Activated naive CD4-positive, alpha-beta T cell (primary cell): ENCODE data around the gene CNGA3.
"Not testable (repeated sequence)": the region's sequence is repeated elsewhere in the genome, so short reads cannot be mapped to it uniquely, and the experiment has no call there.

ENCODE experiments used
- DNase-seq, 4 experiments: peaks; one replicate each; lab custom pipeline; 2025; lab: John Stamatoyannopoulos, UW

CNGA3 gene

DNA sequence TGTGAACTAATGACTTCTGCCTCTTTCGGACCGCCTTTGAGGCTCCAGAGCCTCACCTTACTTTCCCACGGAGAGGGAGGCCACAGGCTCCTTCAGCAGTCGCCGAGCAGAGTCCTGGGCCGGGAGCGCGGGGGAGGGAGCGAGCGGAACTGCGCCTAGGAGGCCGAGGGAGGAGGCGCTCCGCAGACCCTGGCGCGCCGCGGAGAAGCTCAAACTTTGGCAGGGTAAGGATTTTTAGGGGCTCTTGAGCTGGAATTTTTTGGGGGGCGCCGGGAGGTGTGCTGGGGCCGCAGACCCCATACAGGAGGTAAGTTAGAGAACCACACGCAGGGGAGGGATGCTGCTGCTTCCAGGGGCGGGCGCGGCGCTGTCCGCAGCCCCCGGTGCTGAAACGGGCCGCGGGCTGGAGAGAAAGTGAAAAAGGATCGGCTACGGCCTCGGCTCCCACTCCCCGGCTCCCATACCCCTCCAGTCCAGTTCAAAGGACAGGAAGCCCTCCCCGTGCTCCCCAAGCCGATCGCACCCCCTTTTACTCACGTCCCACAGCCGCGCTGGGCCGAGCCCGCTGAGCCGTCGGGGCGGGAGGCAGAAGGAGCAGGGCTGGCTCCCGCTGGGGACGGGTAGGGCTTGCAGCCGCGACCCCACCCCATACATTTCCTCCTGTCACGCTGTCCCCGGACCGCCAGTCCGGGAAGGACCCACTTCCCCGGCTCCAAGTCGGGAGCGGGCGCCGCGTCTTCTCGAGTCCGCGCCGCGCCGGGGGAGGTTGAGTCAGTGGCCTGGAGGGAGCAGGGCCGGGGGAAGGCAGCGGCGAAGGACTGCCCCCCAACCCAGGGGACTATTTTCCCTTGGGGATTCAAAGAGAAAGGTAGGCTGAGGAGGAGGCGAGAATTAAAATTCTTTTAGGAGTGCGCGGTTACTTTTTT lies at the start of gene CNGA3:
Gene CNGA3 (plus strand): TSS at position 146 of the 926 bp plus-strand sequence. CDS start 23,520 bp downstream, outside the sequence.
- DNase-seq = peak in 1 of 4 experiments; percentile 7

DNA sequence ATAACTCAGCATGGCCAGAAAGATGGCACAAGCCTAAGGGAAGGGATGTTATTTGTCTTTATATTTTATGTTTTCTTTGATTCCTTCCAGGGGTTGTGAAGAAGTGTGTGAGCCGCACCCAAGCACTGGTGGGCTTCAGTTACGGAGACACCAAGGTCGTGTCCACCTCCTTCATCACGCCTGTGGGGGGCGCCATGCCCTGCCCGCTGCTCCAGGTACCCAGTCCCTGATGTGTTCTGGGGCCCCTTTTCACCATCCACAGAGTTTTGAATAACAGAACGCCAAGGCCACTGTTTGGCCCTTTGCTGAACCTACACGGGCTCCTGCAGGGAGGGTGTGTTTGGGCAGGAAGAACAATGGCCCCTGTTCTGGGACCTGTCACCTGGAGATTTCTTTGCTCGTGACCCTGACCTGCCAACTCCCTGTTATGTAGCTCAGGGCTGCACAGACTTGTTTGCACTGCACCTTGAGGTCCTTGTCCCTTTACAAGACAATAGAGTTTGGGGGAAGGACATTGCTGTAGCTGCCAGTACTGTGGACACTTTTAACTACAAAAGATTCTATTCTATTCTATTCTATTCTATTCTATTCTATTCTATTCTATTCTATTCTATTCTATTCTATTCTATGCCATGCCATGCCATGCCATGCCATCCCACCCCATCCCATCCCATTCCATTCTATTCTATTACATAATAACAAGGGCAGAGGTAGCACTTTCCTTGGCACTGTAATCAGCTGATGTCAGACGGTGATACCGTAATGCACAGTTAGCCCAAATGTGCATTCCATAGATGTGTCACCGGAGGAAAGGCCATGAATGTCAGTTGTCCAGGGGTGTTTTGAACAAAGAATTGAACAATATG lies 48.2 kb upstream of the CNGA3 start:
- no peak for DNase-seq

DNA sequence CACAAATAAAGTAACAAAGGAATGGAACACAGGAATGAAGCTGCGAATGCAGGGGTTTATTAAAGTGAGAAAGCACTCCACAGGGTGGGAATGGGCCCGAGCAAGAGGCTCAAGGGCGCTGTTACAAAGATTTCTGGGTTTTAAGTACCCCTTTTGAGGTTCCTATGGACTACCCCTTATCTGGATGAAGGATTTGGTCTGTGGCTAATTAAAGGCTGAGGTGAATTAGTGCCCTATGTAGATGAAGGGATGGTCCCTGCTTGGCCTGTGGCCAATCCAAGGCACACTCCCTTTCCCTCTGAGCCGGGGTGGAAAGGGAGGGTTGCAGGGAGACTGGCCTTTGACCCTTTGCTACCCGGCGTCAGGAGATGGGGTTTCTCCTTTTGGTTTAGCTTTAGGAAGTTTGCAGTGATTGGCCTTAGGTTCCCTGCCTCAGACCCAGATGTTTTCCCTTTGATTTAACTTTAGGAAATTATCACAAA lies 47.5 kb upstream of the CNGA3 start:
- no peak for DNase-seq

DNA sequence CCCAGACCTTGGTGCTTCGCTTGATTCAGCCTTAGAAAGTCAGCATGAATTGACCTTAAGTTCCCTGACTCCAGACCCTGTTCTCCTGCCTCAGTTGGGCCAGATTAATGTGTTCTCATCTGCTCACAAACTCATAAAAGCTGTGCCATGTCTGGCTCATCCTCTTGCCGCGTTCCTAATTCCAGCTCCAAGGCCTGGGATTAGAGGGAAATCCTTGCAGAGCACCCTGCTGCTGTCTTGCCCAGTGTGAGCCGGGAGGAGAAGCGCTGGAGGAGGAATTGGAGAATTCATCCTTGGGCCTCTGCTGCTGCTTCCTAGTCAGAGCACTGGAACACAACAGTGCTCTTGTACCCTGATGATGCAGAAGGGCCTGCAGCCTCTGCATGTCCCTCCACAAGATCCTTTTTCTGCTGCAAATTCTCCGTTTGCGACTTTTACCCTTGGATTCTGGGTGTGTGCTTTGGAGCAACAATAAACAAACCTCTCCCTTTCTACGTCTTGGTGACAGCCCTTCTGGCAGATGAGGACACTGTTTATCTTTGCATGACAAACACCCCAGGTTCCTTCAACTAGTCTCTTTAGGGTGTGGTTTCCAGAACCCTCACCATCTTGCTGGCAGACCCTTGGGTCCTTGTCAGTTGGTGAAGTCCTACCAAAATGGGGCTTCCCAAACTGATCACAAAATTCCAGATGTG lies 46.9 kb upstream of the CNGA3 start:
- DNase-seq = no peak

DNA sequence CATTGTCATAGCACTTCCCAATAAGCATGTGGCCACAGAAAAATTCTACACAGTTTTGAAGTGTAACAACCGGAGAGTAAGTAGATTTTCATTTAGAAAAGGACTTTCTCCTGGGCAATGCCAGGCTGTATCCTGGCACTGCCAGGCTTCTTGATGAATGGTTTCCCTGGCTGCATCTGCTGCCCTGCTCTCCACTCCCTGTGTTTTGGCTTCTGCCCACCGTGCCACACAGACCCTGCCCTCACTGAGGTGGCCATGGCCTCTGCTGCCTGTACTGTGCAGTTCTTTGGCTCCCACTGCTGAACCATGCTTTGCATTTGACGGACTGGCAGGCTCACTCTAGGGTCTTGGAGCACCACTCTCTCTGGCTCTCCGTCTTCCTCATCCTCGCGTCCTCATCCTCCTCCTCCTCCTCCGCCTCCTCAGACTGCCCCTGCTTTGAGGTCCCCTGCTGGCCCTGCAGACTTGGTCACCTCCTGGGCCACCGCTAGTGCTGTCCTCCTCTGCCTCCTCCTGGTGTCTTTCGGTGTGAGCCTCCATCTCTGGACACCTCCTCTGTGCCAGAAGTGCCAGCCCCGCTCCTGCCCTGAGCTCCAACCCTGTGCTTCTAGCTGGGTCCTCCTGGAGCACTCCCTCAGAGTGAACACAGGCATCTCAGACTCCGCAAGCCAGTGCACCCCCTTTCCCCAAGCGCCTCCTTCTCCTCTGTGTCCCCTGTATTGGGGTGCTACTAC lies 45.9 kb upstream of the CNGA3 start:
- DNase-seq = no peak

DNA sequence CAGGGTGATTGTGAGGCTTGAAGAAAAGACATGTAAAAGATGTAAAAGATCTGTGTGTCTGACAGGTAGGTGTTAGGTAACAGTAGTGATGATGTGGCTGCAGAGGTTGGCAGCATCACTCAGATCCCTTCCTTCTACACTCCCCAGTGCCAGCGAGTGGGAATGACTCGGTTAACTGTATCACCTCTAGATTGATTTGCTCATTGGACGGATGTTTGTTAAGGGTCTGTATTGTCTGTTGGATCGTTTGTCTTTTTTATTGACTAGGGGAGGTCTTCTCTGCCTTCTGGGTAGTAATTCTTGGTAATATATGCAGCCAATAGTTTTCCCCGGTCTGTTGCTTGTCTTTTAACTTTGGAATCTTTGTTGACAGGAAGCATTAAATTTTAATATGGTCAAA lies 44.8 kb upstream of the CNGA3 start:
- no peak for DNase-seq

DNA sequence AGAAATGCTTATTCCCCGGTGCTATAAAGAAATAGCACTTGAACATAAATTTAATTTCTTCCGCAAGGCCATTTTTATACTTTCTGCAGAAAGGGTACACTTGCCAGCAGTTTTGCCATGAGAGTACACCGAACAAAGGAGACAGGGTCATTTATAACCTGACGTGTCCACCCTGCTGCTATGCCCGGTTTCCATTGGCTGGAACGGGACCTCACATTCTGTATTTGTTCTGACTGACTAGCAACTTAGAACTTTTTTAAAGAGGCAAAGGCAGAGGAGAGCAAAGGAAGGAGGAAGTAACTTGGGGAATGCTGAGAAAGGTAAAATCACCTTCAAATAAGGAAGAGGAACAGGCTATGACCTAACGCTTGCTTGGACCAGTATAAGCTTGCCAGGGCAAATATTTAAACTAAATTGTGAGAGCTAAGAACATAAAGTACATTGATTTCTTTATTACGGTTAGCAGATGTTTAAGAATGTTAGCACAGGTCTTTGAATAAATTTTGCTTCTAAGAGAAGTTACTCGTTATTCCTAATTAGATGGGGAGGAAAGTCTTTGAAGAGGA lies 39.0 kb upstream of the CNGA3 start:
- not testable (repeated sequence) for DNase-seq

DNA sequence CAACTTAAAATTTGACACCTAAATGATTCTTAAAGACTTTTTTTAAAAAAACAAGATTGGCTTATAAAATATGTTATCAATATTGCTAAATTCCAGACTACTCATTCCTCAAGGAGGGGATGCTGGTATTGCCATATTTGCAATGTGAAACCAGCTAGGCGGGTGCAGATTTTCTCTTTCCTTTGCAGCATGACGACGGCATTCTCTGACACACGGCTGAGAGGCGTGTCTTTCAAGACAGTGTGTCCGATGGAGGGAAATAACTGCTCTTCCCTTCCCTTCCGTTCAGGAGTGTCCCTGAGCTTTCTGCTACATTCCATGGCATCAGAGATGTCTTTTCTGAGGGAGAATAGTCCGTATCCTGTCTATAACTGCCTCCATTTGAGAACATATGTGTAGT lies 38.2 kb upstream of the CNGA3 start:
- no peak for DNase-seq

DNA sequence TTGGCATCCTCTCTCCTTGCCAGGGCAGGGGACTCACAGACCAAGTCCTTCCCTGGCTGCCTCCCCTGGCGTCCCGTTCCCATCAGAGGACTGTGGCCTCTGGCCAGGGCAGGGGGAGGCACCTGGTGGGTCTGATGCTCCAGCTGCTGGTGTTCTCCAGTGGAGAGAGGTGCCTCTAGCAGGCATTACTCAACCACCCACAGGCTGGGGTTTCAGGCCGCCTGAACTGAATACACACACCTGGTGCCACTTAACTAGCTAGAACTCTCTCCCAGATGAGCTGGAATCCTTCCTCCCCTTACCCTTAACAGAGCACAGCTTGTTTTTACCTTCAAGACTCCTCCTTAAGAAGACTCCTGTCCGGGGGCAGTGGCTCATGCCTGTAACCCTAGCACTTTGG lies 37.7 kb upstream of the CNGA3 start:
- DNase-seq = no peak

DNA sequence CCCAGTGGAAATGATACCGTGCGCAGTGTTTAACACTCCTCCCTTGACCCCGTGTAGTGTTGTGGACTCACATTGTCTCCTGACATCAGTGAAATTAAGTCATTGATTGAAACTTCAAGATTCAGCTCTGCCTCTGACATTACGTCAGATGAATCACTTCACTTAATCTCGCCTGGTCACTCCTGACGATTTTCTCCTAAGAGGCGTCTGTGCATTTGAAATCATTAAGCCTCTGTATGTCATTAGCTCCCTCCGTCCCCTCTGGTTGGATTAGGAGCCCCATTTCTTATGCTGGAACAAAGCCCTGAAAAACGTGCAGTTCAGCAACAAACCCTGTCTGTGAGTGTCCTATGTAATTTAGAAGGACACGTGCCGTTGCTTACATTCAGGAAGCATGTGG lies 36.7 kb upstream of the CNGA3 start:
- no peak for DNase-seq

DNA sequence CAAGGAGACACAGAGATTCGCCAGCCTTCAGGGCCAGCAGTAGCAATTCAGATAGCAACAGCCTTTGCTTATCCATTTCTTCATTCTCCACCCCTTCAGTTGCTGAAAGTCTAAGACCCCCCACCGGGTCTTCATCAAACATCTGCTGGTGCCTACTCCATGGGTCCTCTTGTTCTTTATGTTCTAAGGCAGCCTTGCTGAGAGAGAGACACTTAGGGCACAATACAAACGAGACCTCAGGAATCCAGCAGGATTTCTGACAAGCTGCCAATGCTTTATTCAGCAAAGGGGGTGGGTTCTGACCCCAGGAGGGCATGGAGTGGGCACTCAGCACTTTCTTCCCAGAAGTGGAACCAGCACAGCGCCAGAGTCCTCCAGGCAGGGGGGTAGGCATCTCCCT lies 36.2 kb upstream of the CNGA3 start:
- no peak for DNase-seq

DNA sequence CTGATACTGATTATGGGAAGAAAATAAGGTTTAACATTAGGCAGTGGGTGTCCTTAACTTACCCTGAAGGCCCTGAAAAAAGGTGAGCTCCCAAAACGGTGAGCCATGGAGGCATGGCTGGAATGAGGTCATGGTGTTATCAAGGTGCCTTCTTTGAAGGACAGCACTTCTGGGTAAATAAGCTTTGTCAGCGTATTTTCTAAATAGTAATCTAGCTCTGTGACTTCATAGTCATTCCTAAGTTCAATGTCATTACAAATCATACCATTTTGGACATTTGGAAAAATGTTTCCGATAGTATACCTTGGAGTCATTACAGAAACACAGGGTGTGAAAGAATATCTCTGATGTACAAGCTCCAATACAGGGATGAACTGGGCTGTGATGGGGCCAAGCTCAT lies 35.2 kb upstream of the CNGA3 start:
- no peak for DNase-seq

DNA sequence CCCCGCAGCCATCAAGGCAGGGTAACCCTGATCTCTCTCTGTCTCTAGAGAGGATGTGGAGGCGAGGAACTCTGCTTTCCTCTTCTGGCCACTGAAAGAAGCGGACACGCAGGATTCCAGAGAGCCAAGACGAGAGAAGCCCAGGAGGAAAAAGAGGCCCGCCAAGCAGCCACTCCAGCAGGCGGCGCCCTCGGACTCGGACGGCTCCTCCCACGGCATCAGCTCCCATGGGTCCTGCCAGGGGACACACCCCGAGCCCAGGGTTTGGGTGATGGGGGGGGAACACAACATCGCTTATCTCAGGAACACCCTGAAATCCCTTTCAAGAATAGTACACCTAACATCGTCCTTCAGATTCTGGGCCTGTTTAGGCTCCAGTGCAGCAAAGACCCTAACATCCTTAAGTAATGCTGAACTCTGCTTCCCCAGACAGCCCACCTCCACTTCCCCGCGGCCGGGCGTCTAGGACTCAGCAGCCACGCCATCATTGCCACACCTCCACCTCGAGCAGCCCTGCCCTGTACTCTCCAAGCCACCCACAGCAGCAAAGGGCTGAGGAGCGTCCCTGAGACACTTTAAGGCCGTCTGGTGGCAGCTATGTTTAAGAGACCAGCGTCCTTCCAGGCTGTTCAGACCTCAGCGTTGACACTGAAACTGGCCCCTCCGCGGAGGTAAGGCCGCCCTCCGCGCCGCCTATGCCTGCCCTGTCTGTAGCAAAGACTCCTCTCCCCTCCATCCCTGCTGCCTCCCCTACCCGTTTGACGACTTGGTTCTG lies 34.3 kb upstream of the CNGA3 start:
- no peak for DNase-seq

DNA sequence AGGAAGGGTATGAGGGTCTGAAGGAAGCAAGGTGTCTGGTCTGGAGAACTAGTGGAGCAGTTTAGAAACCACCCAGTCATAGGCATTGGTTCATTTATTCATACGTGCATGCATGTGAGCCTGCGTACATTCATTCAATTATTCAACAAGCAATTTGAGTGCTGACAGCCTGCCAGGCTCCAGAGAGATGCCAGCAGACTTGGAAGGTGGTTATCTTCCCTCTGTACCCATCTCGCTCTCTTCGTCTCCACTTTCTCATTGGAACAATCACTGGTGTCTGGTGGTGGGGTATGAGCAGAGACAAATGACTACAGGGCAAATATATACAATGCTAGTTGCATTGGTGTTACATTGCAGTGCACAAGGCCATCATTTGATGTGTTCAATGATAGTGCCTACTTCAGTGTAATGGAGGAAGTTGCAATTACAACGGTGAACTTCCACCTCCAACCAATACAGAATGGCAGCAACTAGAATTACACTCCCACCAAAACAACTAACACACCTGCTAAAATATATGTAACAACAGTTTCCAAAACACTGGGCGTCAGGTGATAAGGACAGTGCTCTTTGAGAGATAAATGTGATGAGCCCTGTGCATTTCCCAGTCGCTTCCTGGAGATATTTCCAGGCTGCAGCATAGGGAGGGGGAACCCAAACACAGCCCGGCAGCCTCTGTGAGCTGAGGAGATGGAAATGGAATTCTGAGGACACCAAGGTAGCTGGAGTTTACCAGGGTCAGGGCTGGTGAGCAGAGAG lies 32.6 kb upstream of the CNGA3 start:
- no peak for DNase-seq

DNA sequence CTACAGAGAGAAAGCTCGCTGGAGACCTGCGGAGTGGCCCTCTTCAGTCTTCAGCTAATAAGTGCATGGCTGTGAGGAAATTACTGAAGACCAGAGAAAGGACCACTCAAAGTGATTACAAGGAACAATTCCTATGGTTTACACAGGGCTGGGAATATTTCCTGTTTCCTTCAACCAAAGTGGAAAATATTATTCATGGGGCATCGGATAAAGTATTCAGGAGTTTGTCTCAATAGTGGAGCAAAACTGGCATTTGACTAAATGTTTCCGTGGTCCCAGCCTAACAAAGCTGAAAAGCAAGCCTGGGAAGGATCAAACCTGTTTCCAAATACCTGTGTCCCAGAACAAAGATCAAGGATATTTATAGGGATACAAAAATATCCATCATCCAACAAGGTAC lies 32.0 kb upstream of the CNGA3 start:
- DNase-seq = no peak

DNA sequence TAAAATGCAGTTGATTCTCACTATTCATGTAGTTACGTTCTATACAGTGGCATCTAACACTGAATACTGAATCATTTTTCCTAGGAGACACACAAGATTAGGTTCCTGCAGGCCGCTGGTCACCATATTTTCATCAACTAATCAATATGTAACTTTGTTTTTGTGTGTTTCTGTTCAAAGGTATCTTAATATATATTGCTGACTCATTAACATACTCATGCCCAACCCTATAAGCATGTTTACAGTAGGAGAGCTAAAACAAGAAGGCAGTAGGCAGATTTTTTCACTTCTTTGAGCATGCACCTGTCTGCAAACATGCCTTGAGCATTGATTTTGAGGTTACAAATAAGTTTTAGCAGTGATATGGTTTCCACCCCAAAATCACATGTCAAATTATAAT lies 30.3 kb upstream of the CNGA3 start:
- no peak for DNase-seq

DNA sequence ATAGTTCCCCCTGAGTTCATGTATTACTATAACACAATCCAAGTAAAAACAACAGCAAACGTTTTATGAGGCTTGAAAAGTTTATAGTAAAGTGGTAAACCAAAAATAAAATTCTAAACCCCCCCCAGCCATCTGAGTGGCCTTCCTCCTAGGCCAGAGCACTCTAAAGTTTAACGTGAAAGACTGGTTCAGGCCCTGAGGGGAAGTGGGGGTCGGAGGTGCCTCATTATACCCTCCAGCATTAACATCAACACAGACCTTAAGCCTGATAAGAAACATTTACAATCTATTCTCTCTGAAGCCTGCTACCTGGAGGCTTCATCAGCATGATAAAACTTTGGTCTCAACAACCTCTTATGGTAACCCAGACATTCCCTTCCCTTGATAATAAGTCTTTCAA lies 29.0 kb upstream of the CNGA3 start:
- no peak for DNase-seq

DNA sequence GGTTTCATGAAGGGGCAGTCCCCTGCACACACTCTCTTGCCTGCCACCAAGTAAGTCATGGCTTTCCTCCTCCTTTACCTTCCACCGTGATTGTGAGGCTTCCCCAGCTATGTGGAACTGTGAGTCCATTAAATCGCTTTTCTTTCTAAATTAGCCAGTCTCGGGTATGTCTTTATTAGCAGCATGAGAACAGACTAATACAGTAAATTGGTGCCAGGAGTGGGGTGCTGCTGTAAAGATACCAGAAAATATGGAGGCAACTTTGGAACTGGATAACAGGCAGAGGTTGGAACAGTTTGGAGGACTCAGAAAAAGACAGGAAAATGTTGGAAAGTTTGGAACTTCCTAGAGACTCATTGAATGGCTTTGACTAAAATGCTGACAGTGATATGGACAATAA lies 26.1 kb upstream of the CNGA3 start:
- DNase-seq = not testable (repeated sequence)

DNA sequence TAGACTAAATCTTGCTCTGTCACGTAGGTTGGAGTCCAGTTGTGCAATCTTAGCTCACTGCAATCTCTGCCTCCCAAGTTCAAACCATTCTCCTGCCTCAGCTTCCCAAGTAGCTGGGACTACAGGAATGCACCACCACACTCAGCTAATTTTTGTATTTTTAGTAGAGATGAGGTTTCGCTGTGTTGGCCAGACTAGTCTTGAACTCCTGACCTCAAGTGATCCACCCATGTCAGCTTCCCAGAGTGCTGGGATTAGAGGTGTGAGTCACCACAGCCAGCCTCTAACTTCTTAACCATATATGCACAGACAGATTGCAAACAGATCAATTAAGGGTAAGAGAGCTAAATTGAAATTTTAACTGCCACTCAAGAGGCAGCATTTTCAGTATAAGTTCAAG lies 22.1 kb upstream of the CNGA3 start:
- DNase-seq = no peak

DNA sequence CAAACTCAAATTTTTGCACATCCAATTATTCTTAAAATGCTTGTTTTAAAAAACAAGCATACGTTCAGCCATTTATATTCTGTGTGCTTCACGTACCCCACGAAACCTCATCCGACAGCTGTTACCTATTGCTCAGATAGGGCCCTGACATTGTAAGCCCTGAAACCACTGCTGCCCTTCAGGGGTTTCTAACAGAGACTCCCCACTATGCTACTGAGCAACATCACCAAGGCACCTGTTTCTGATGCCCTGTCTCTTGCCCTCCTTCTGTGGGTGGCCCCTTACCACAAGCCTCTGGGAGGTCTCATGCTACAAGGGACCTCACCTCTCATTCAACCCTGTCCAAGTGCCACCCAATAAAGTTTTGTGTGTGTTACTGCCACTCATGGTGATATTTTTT lies 18.5 kb upstream of the CNGA3 start:
- no peak for DNase-seq
